DOHH2 (cell line): ENCODE results near the gene DCTN5.
"Not testable (repeated sequence)": the region's sequence is repeated elsewhere in the genome, so short reads cannot be mapped to it uniquely, and the experiment has no call there.

Experiments
- H3F3A ChIP-seq: fragments of 200-600 bp; sonication (generic), shearing (Covaris generic); 2 replicates; pipeline ENCODE4 v1.6.0; 2016; ENCODE audit warnings: antibody characterized with exemption, mild to moderate bottlenecking; ENCODE audit not compliant: control insufficient read depth, insufficient read depth
- H3K27ac ChIP-seq: fragments of 200-600 bp; sonication (generic); 2 replicates; pipeline ENCODE4 v1.5.1; 2014; ENCODE audit warnings: low read depth, mild to moderate bottlenecking, low read length, moderate library complexity
- H3K27me3 ChIP-seq: fragments of 200-600 bp; sonication (generic); 2 replicates; pipeline ENCODE4 v1.6.1; 2014; ENCODE audit warnings: mild to moderate bottlenecking, low read length, mixed read lengths; ENCODE audit not compliant: control insufficient read depth
- H3K36me3 ChIP-seq: fragments of 200-600 bp; sonication (generic); 2 replicates; pipeline ENCODE4 v1.6.1; 2014; ENCODE audit warnings: mild to moderate bottlenecking, low read length, moderate library complexity, mixed read lengths; ENCODE audit not compliant: control insufficient read depth
- H3K4me1 ChIP-seq: fragments of 200-600 bp; sonication (generic); 2 replicates; pipeline ENCODE4 v1.6.1; 2014; ENCODE audit warnings: mild to moderate bottlenecking, low read length, mixed read lengths; ENCODE audit not compliant: control insufficient read depth
- H3K4me2 ChIP-seq: fragments of 200-600 bp; sonication (generic); 2 replicates; pipeline ENCODE4 v1.6.0; 2014; ENCODE audit warnings: mild to moderate bottlenecking, low read length, moderate library complexity
- H3K4me3 ChIP-seq: fragments of 200-600 bp; sonication (generic); 2 replicates; pipeline ENCODE4 v1.5.1; 2014; ENCODE audit warnings: mild to moderate bottlenecking, low read length, mixed read lengths
- H3K79me2 ChIP-seq: fragments of 200-600 bp; sonication (generic); 2 replicates; pipeline ENCODE4 v1.6.1; 2014; ENCODE audit warnings: mild to moderate bottlenecking, low read length, mixed read lengths; ENCODE audit not compliant: control insufficient read depth
- H3K9me2 ChIP-seq: fragments of 200-600 bp; sonication (generic); replicated peaks from 2 replicates; pipeline ENCODE4 v1.6.1; 2014; ENCODE audit warnings: mild to moderate bottlenecking, low read length, mixed read lengths; ENCODE audit not compliant: control insufficient read depth
- H3K9me3 ChIP-seq: fragments of 200-600 bp; sonication (generic); 2 replicates; pipeline ENCODE4 v1.6.1; 2014; ENCODE audit warnings: antibody characterized with exemption, low read length, mixed read lengths; ENCODE audit not compliant: control insufficient read depth, insufficient read depth
- H4K20me1 ChIP-seq: fragments of 200-600 bp; sonication (generic); 2 replicates; pipeline ENCODE4 v1.6.0; 2014; ENCODE audit warnings: low read depth, mild to moderate bottlenecking, antibody characterized with exemption, low read length, moderate library complexity; ENCODE audit not compliant: control insufficient read depth, insufficient read depth
- CTCF ChIP-seq: fragments of 200-600 bp; sonication (generic); IDR thresholded peaks from one replicate; pipeline ENCODE4 v1.5.1; 2014; ENCODE audit warnings: antibody characterized with exemption, mild to moderate bottlenecking, low read depth, low read length; ENCODE audit not compliant: poor library complexity, severe bottlenecking
- EZH2phosphoT487 ChIP-seq: fragments of 200-600 bp; sonication (generic); IDR thresholded peaks from 2 replicates; pipeline ENCODE4 v1.6.1; 2017; ENCODE audit warnings: borderline replicate concordance, mild to moderate bottlenecking, antibody characterized with exemption, low read length, moderate library complexity, mixed read lengths

DCTN5 gene

GRCh38 chr16:23608194-23608593 is 33.1 kb upstream of the DCTN5 start:
- no peaks in the 10 kb centered on the region for H3K79me2 ChIP-seq
- no peaks in the 10 kb centered on the region for H3K9me3 ChIP-seq
- H3K4me2 ChIP-seq = no peak overlapping the region
- H3K9me2 ChIP-seq = no peaks in the 10 kb centered on the region
- H3K4me1 ChIP-seq = no peaks in the 10 kb centered on the region
- TF ChIP-seq CTCF (no peak), EZH2phosphoT487 (no peak)
- H3K27ac ChIP-seq = no peak overlapping the region
- no peaks in the 10 kb centered on the region for H3F3A ChIP-seq
- peaks cover 19% of the 10 kb centered on the region for H3K36me3 ChIP-seq
- no peak overlapping the region for H3K4me3 ChIP-seq
- no peaks in the 10 kb centered on the region for H3K27me3 ChIP-seq
- no peaks in the 10 kb centered on the region for H4K20me1 ChIP-seq

- Histone ChIP-seq H3K9me2 (no peaks in the 10 kb centered on the region), H3F3A (no peaks in the 10 kb centered on the region), H3K4me1 (no peaks in the 10 kb centered on the region), H3K9me3 (no peaks in the 10 kb centered on the region), H3K27me3 (no peaks in the 10 kb centered on the region), H3K36me3 (peaks cover 17% of the 10 kb centered on the region), H3K79me2 (no peaks in the 10 kb centered on the region), H3K27ac (no peak overlapping the region), H3K4me2 (no peak overlapping the region), H4K20me1 (no peaks in the 10 kb centered on the region), H3K4me3 (no peak overlapping the region)
- TF ChIP-seq EZH2phosphoT487 (no peak), CTCF (no peak)
These were observed 31.3 kb upstream of the DCTN5 start for GRCh38 chr16:23609929-23610328.

- H3K4me3 ChIP-seq, H3K4me2 ChIP-seq, H3K27me3 ChIP-seq, H3K9me2 ChIP-seq, H3K79me2 ChIP-seq, H3K4me1 ChIP-seq, H4K20me1 ChIP-seq, H3F3A ChIP-seq, H3K27ac ChIP-seq, H3K9me3 ChIP-seq: not testable (repeated sequence)
- H3K36me3 ChIP-seq = peaks cover 15% of the 10 kb centered on the region
These were observed 30.4 kb upstream of the DCTN5 start for GRCh38 chr16:23610905-23611304.

- peaks cover 21% of the 10 kb centered on the region for H3K36me3 ChIP-seq
- H3K79me2 ChIP-seq = no peaks in the 10 kb centered on the region
- H3K4me2 ChIP-seq = no peak overlapping the region
- H3K9me3 ChIP-seq = no peaks in the 10 kb centered on the region
- H4K20me1 ChIP-seq = no peaks in the 10 kb centered on the region
- no peaks in the 10 kb centered on the region for H3K27me3 ChIP-seq
- no peaks in the 10 kb centered on the region for H3K9me2 ChIP-seq
- H3K4me1 ChIP-seq = no peaks in the 10 kb centered on the region
- H3F3A ChIP-seq = no peaks in the 10 kb centered on the region
- H3K27ac ChIP-seq = no peak overlapping the region
- TF ChIP-seq CTCF (no peak), EZH2phosphoT487 (no peak)
- no peak overlapping the region for H3K4me3 ChIP-seq
These were observed 29.3 kb upstream of the DCTN5 start for GRCh38 chr16:23611936-23612335.
